ENCODE measurements around the gene DUSP1. TPM values are rescaled to one million over a fixed set of nuclear protein-coding genes. Genes with fewer than 3 reads are reported as not detected.

DUSP1 gene
- total and polyA plus RNA-seq, 4 donors, result 138 to 1,153 (median 344) TPM

DNA sequence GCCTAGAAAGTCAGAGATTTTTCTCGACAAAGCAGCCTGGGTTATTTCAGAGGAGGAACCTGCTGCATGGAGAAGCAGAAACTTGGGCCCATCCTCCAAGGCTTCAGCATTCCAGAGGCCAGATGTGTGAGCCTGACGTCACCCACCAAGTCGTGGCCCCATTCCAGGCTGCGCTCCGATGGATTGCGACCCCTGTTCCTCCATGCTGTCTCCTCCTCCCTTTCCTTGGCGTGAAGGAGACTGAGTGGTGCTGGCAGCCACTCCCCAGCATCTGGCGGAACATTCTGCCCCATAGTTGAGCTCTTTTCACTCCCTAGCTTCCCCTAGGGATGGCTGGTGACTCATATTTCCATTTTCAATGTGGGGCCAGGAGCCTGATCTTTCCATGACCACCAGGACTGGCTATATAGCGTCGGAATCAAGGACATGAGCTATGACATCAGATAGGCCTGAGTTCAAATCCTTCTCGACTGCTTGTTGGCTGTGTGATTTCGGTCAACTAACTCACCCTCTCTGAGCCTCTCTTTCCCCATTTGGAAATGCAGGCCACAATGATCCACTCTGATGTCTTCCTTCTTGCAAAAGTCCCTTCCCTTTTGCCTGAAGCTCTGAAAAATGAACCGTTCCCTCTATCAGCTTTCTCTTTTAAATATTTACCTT lies 24.5 kb upstream of the DUSP1 start:
- Histone ChIP-seq H3K4me1 (ENCODE audit: control insufficient read depth in 5 of 5, insufficient read depth in 5 of 5, low read length in 5 of 5) (peaks cover 0 to 24% (median 17%) of the 10 kb centered on the region in 5 donors), H3K27ac (ENCODE audit: low read depth in 1 of 2, low read length in 1 of 2) (peak overlapping the region; percentile 35 to 61), H3K4me3 (no peak overlapping the region), H3K9ac (ENCODE audit: insufficient read depth in 1 of 2, low read length in 2 of 2) (peak overlapping the region in 1 of 2 donors; percentile 75), H3K36me3 (ENCODE audit: control insufficient read depth in 4 of 4, insufficient read depth in 4 of 4, low read length in 4 of 4) (no peaks in the 10 kb centered on the region), H3K9me3 (ENCODE audit: control insufficient read depth in 4 of 4, insufficient read depth in 3 of 4, low read length in 3 of 4) (no peaks in the 10 kb centered on the region), H3K27me3 (ENCODE audit: control insufficient read depth in 3 of 3, insufficient read depth in 3 of 3, low read length in 2 of 3) (no peaks in the 10 kb centered on the region)
- peak; percentile 99 for DNase-seq
- ATAC-seq (ENCODE audit: insufficient read depth, low FRiP score), result peak; percentile 30
- TF ChIP-seq, protein P1, sequence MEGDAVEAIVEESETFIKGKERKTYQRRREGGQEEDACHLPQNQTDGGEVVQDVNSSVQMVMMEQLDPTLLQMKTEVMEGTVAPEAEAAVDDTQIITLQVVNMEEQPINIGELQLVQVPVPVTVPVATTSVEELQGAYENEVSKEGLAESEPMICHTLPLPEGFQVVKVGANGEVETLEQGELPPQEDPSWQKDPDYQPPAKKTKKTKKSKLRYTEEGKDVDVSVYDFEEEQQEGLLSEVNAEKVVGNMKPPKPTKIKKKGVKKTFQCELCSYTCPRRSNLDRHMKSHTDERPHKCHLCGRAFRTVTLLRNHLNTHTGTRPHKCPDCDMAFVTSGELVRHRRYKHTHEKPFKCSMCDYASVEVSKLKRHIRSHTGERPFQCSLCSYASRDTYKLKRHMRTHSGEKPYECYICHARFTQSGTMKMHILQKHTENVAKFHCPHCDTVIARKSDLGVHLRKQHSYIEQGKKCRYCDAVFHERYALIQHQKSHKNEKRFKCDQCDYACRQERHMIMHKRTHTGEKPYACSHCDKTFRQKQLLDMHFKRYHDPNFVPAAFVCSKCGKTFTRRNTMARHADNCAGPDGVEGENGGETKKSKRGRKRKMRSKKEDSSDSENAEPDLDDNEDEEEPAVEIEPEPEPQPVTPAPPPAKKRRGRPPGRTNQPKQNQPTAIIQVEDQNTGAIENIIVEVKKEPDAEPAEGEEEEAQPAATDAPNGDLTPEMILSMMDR (IDR thresholded peaks at IDR 0.05; ENCODE audit: control extremely low read depth, extremely low read depth), result no peak
- 59 to 72% methylated on average over 13 of the region's 13 CpGs for WGBS, 2 donors

DNA sequence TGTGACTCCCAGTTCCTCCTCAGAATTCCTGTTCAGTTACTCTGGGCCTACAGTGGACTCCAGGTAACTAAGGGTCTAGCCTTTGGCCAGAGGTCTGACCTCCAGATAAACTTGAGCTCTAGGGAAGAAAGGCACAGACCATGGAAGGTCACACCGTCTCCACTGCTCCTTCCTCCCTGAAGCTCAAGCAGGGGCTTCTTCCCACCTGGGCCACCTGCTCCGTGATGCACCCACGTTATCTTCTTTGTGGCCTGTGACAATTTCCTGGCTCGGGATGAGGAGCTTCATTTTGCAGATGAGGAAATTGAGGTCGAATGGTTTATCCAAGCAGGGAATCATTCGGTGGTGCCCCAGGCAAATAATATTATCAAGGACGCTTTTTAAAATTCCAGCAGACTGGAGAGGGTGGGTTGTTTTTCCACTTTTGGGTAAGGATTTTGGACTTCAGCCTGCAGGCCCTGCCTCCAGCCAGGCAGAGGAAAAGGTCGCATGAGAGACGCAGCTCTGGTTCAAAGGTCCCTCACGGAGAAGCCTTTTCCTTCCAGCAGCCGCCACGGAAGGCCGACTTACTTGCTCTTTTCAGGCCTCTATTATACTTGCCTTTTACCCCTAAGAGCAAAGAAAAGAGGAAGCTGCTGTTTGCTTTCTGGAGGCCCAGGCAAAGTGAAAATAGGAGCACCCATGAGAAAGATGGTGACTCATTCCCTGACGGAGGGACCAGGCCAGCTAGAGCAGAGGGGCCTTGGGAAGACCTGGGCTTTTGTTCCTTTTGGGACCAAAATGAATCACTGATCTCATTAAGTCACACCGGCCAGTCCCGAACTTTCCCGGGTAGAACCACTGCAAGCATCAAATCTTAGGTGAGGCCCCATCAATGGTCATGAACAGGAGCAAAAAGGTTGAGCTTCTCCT lies 22.8 kb upstream of the DUSP1 start:
- WGBS, 2 donors, result 78 to 83% methylated on average over 17 of the region's 17 CpGs
- TF ChIP-seq, protein P1 (IDR thresholded peaks at IDR 0.05; ENCODE audit: control extremely low read depth, extremely low read depth), result no peak
- H3K36me3 ChIP-seq (ENCODE audit: control insufficient read depth in 4 of 4, insufficient read depth in 4 of 4, low read length in 4 of 4), result no peaks in the 10 kb centered on the region
- ATAC-seq (ENCODE audit: insufficient read depth, low FRiP score) (no peak), DNase-seq (no peak)
- H3K9ac ChIP-seq (ENCODE audit: insufficient read depth in 1 of 2, low read length in 2 of 2), result no peak overlapping the region
- no peak overlapping the region for H3K4me3 ChIP-seq
- no peaks in the 10 kb centered on the region for H3K9me3 ChIP-seq (ENCODE audit: control insufficient read depth in 4 of 4, insufficient read depth in 3 of 4, low read length in 3 of 4)
- H3K27me3 ChIP-seq (ENCODE audit: control insufficient read depth in 3 of 3, insufficient read depth in 3 of 3, low read length in 2 of 3), result no peaks in the 10 kb centered on the region
- peak overlapping the region; percentile 30 to 64 for H3K27ac ChIP-seq (ENCODE audit: low read depth in 1 of 2, low read length in 1 of 2)
- H3K4me1 ChIP-seq (ENCODE audit: control insufficient read depth in 5 of 5, insufficient read depth in 5 of 5, low read length in 5 of 5), result peaks cover 2 to 31% (median 24%) of the 10 kb centered on the region in 5 donors

DNA sequence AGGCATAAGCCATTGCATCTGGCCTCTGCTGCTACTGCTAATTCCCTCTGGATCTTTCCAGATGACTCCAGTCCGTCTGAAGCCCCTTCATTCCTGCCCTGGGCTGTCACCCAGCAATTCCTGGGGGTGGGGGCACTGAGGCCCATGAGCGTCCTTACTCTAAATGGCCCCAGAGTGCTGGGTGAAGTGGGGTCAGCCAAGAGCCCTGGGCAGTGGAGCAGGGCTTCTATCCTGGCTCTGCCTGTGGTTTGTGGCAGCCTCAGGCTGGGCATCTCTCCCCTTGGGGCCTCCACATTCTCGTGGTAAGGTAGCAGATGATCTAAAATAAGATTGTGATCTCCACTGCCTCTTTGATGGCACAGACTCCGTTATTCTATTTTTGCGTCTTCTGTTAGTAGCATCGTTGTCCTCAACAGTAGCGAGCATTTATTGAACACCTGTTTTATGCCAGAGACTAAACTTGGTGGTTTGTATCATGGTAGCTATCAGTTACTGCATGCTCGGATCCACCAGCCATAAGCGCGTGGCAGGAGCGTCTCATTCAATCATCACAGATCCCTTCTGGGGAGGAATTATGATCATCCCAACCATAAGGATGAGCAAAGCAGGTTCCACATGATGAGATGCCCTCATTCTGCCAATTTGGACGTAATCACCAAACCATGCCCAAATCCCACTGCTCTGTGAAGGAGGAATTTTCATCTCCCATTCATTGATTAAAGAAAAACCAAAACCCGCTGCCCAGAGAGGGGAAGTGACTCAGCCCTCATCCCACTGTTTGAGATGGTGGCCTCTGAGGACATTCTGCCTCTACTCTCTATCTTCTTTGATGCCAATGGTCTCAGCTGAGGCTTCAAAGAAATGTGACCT lies 21.9 kb upstream of the DUSP1 start:
- DNase-seq (no peak), ATAC-seq (ENCODE audit: insufficient read depth, low FRiP score) (no peak)
- H3K27ac ChIP-seq (ENCODE audit: low read depth in 1 of 2, low read length in 1 of 2), result no peak overlapping the region
- WGBS, 2 donors, result 85 to 88% methylated on average over 13 of the region's 13 CpGs
- TF ChIP-seq, protein P1 (IDR thresholded peaks at IDR 0.05; ENCODE audit: control extremely low read depth, extremely low read depth), result no peak
- no peaks in the 10 kb centered on the region for H3K36me3 ChIP-seq (ENCODE audit: control insufficient read depth in 4 of 4, insufficient read depth in 4 of 4, low read length in 4 of 4)
- no peak overlapping the region for H3K9ac ChIP-seq (ENCODE audit: insufficient read depth in 1 of 2, low read length in 2 of 2)
- peaks cover 4 to 31% (median 19%) of the 10 kb centered on the region in 5 donors for H3K4me1 ChIP-seq (ENCODE audit: control insufficient read depth in 5 of 5, insufficient read depth in 5 of 5, low read length in 5 of 5)
- H3K9me3 ChIP-seq (ENCODE audit: control insufficient read depth in 4 of 4, insufficient read depth in 3 of 4, low read length in 3 of 4), result no peaks in the 10 kb centered on the region
- H3K4me3 ChIP-seq, result no peak overlapping the region
- no peaks in the 10 kb centered on the region for H3K27me3 ChIP-seq (ENCODE audit: control insufficient read depth in 3 of 3, insufficient read depth in 3 of 3, low read length in 2 of 3)
